Measurements from ENCODE around the gene FGGY. TPM values are rescaled to one million over a fixed set of nuclear protein-coding genes. Genes with fewer than 3 reads are reported as not detected.

Gene FGGY
- total RNA-seq, 1 donor from 2014 or later: 12.6 TPM

Small RNA genes within 50 kb of the gene (microRNA-seq; reads per million reads assigned to microRNA genes)
- gene MIR4711: not detected

Data from type B pancreatic cell (in vitro differentiated cells).